Smooth muscle cell (in vitro differentiated cells): Measurements from ENCODE around the gene PEAK1. TPM values are rescaled to one million over a fixed set of nuclear protein-coding genes. Genes with fewer than 3 reads are reported as not detected.
"Not testable (repeated sequence)": the region's sequence is repeated elsewhere in the genome, so short reads cannot be mapped to it uniquely, and the experiment has no call there.

ENCODE experiments used
- DNase-seq: peaks from one replicate; lab custom pipeline; 2025; ENCODE audit not compliant: unreplicated experiment; lab: John Stamatoyannopoulos, UW
- H2AFZ ChIP-seq: fragments of 200-600 bp; sonication (generic); 2 replicates; pipeline ENCODE4 v1.6.0; 2016; ENCODE audit warnings: antibody characterized with exemption, low read depth, mild to moderate bottlenecking
- H3F3A ChIP-seq: fragments of 200-600 bp; sonication (generic); 2 replicates; pipeline ENCODE4 v1.6.0; 2017; ENCODE audit warnings: antibody characterized with exemption, low read depth
- H3K27ac ChIP-seq: fragments of 200-600 bp; sonication (generic); 2 replicates; pipeline ENCODE4 v1.5.1; 2016; ENCODE audit warnings: low read depth, mild to moderate bottlenecking
- H3K27me3 ChIP-seq: fragments of 200-600 bp; sonication (generic); 2 replicates; pipeline ENCODE4 v1.6.1; 2016; ENCODE audit warnings: low read depth, mild to moderate bottlenecking
- H3K36me3 ChIP-seq: fragments of 200-600 bp; sonication (generic); 2 replicates; pipeline ENCODE4 v1.5.1; 2016; ENCODE audit warnings: low read depth
- H3K4me1 ChIP-seq: fragments of 200-600 bp; sonication (generic); 2 replicates; pipeline ENCODE4 v1.5.1; 2016; ENCODE audit warnings: low read depth
- H3K4me2 ChIP-seq: fragments of 200-600 bp; sonication (generic); 2 replicates; pipeline ENCODE4 v1.6.0; 2016; ENCODE audit warnings: mild to moderate bottlenecking
- H3K4me3 ChIP-seq: fragments of 200-600 bp; sonication (generic); 2 replicates; pipeline ENCODE4 v1.5.1; 2016; ENCODE audit warnings: mild to moderate bottlenecking
- H3K79me2 ChIP-seq: fragments of 200-600 bp; sonication (generic); 2 replicates; pipeline ENCODE4 v1.6.0; 2016; ENCODE audit warnings: low read depth, mild to moderate bottlenecking
- H3K9ac ChIP-seq: fragments of 200-600 bp; sonication (generic); 2 replicates; pipeline ENCODE4 v1.6.0; 2016; ENCODE audit warnings: low read depth
- H3K9me3 ChIP-seq: fragments of 200-600 bp; sonication (generic); replicated peaks from 2 replicates; pipeline ENCODE4 v1.5.1; 2016; ENCODE audit warnings: low read depth
- H4K20me1 ChIP-seq: fragments of 200-600 bp; sonication (generic); 2 replicates; pipeline ENCODE4 v1.6.0; 2016; ENCODE audit warnings: low read depth
- WGBS: methylation state at CpG from one replicate; pipeline ENCODE4 v1.1.7; 2016; ENCODE audit warnings: low lambda C conversion rate; 5-methylcytosine and 5-hydroxymethylcytosine counted together
- polyA plus RNA-seq: library from polyadenylated mRNA; unstranded; fragments of >200 nt; fragmentation: Nextera tagmentation; extraction: Ambion mirVana; gene quantifications from 2 replicates; pipeline ENCODE4 v1.2.1, GENCODE V29; 2016
- total RNA-seq: library from RNA; depleted of rRNA; stranded (reverse); fragments of >200 nt; gene quantifications from 2 replicates; pipeline ENCODE4 v1.2.3, GENCODE V29; 2014
- TF ChIP-seq, protein P1 (sequence below): fragments of 200-600 bp; sonication (generic); IDR thresholded peaks from 2 replicates; pipeline ENCODE4 v1.5.1; 2017; ENCODE audit warnings: borderline replicate concordance, mild to moderate bottlenecking, antibody characterized with exemption; ENCODE audit not compliant: insufficient read depth, poor library complexity, severe bottlenecking

PEAK1 gene
- total and polyA plus RNA-seq, 2 experiments from 2014 or later = 5.6 to 21.9 TPM

DNA sequence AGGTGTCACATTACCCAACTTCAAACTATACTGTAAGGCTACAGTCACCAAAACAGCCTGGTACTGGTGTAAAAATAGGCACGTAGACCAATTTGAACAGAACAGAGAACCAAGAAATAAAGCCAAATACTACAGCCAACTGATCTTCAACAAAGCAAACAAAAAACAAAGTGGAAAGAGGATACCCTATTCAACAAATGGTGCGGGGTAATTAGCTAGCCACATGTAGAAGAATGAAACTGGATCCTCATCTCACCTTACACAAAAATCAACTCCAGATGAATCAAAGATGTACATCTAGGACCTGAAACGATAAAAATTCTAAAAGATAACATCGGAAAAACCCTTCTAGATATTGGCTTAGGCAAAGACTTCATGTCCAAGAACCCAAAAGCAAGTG, 13.1 kb downstream of the PEAK1 start:
- peaks cover 19% of the 10 kb centered on the region for H3F3A ChIP-seq
- H3K27me3 ChIP-seq = no peaks in the 10 kb centered on the region
- H3K36me3 ChIP-seq = no peaks in the 10 kb centered on the region
- no peak overlapping the region for H3K27ac ChIP-seq
- TF ChIP-seq, protein P1, sequence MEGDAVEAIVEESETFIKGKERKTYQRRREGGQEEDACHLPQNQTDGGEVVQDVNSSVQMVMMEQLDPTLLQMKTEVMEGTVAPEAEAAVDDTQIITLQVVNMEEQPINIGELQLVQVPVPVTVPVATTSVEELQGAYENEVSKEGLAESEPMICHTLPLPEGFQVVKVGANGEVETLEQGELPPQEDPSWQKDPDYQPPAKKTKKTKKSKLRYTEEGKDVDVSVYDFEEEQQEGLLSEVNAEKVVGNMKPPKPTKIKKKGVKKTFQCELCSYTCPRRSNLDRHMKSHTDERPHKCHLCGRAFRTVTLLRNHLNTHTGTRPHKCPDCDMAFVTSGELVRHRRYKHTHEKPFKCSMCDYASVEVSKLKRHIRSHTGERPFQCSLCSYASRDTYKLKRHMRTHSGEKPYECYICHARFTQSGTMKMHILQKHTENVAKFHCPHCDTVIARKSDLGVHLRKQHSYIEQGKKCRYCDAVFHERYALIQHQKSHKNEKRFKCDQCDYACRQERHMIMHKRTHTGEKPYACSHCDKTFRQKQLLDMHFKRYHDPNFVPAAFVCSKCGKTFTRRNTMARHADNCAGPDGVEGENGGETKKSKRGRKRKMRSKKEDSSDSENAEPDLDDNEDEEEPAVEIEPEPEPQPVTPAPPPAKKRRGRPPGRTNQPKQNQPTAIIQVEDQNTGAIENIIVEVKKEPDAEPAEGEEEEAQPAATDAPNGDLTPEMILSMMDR = no peak
- H4K20me1 ChIP-seq = peaks cover 80% of the 10 kb centered on the region
- no peak for DNase-seq
- H3K4me1 ChIP-seq = peaks cover 12% of the 10 kb centered on the region
- H3K79me2 ChIP-seq = peaks cover 97% of the 10 kb centered on the region
- no peak overlapping the region for H2AFZ ChIP-seq
- no peak overlapping the region for H3K4me3 ChIP-seq
- no peak overlapping the region for H3K9ac ChIP-seq
- WGBS = 98% methylated on average over 4 of the region's 4 CpGs
- no peak overlapping the region for H3K4me2 ChIP-seq
- H3K9me3 ChIP-seq = no peaks in the 10 kb centered on the region

DNA sequence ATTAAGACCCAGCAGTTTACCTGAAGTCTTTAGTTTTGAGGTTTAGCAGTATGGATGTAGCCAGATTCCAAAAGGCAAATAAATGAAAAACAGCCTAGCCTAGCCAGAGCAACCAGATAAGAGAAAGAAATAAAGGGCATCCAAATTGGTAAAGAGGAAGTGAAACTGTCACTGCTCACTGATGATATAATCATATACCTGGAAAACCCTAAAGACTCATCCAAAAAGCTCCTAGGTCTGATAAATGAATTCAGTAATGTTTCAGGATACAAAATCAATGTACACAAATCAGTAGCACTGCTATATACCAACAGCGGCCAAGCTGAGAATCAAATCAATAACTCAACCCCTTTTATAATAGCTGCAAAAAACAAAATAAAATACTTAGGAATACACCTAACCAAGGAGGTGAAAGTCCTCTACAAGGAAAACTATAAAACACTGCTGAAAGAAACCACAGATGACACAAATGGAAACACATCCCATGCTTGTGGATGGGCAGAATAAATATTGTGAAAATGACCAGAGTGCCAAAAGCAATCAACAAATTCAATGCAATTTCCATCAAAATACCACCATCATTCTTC, 13.6 kb downstream of the PEAK1 start:
- peaks cover 80% of the 10 kb centered on the region for H4K20me1 ChIP-seq
- WGBS = 97% methylated on average over 1 of the region's 1 CpG
- not testable (repeated sequence) for H3K9ac ChIP-seq

DNA sequence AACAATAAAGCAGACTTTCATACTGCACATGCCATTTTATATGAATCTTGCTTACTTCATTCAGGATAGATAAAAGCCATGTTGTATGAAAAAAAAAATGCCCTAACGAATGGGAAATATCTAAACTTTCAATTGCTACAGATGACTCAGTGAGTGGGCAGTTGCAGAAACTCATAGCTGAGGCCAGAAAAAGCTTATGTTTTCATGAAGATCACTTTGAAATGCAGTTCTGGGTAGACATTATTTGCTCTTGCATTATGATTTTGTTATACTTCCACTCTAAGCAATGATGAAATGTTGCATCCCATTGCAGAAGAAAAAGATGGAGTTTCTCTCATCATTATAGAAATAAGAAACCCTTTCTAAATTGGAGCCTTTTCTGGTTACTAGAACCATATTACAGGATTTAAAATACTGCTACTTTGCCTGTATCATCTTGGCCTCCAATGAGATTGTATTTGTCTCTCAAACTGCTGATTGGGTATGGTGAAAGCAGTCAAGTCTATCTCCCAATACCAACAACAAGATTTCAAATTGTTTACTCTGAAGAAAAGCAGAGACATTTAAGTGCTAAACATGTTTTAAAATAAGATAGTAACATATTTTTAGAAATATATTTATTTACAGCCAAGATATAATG, 17.0 kb downstream of the PEAK1 start:
- H4K20me1 ChIP-seq = peaks cover 60% of the 10 kb centered on the region
- H3K27me3 ChIP-seq = no peaks in the 10 kb centered on the region
- 14% methylated on average over 1 of the region's 1 CpG for WGBS
- H2AFZ ChIP-seq = peak overlapping the region; percentile 14
- peak overlapping the region; percentile 87 for H3K27ac ChIP-seq
- H3K9me3 ChIP-seq = peaks cover 7% of the 10 kb centered on the region
- no peaks in the 10 kb centered on the region for H3K36me3 ChIP-seq
- peaks cover 12% of the 10 kb centered on the region for H3K4me1 ChIP-seq
- H3F3A ChIP-seq = peaks cover 14% of the 10 kb centered on the region
- DNase-seq = no peak
- peak overlapping the region; percentile 34 for H3K9ac ChIP-seq
- TF ChIP-seq, protein P1 = no peak
- H3K79me2 ChIP-seq = peaks cover 97% of the 10 kb centered on the region
- peak overlapping the region; percentile 26 for H3K4me3 ChIP-seq
- H3K4me2 ChIP-seq = peak overlapping the region; percentile 83

More for the DNA sequence above, 13.6 kb downstream of the PEAK1 start:
- not testable (repeated sequence) for H3K27me3 ChIP-seq, H3K9me3 ChIP-seq, H2AFZ ChIP-seq, DNase-seq, H3K4me2 ChIP-seq, H3K36me3 ChIP-seq, H3K4me3 ChIP-seq, H3K27ac ChIP-seq
- peaks cover 19% of the 10 kb centered on the region for H3F3A ChIP-seq
- H3K4me1 ChIP-seq = peaks cover 12% of the 10 kb centered on the region
- peaks cover 97% of the 10 kb centered on the region for H3K79me2 ChIP-seq

DNA sequence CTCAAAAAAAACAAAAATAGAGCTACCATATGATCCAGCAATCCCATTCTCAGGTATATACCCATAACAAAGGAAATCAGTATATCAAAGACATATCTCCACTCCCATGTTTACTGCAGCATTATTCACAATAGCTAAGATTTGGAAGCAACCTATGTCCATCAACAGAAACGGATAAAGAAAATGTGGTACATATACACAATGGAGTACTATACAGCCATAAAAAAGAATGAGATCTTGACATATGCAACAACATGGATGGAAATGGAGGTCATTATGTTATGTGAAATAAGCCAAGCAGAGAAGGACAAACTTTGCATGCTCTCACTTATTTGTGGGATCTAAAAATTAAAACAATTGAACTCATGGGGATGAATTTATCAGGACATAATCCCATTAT, 19.6 kb downstream of the PEAK1 start:
- H3K36me3 ChIP-seq = no peaks in the 10 kb centered on the region
- H3K4me3 ChIP-seq = no peak overlapping the region
- 100% methylated on average over 1 of the region's 1 CpG for WGBS
- DNase-seq = no peak
- H3K79me2 ChIP-seq = peaks cover 97% of the 10 kb centered on the region
- H3K9me3 ChIP-seq = peaks cover 13% of the 10 kb centered on the region
- no peak overlapping the region for H3K9ac ChIP-seq
- H2AFZ ChIP-seq = no peak overlapping the region
- H3K4me1 ChIP-seq = peaks cover 12% of the 10 kb centered on the region
- no peaks in the 10 kb centered on the region for H3K27me3 ChIP-seq
- TF ChIP-seq, protein P1 = no peak
- peaks cover 14% of the 10 kb centered on the region for H3F3A ChIP-seq
- H4K20me1 ChIP-seq = peaks cover 62% of the 10 kb centered on the region
- no peak overlapping the region for H3K27ac ChIP-seq
- no peak overlapping the region for H3K4me2 ChIP-seq
